ENCODE results near the gene FARS2.

DNA sequence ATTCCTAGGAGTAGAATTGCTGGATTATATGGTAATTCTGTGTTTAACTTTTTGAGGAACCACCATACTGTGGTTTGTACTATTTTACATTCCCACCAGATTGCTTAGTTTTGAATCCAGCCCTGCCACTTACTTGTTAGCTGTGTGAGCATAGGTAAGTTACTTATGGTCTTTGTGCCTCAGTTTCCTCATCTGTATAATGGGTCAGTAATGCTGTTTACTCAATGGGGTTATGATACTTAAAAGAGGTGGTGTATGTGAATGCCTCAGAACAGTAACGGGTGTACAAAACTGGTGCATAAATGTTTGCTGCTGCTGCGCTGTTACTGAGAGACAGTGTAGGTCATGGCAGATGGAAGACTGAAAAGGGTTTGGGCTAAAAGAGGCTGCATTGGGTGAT lies 506.2 kb downstream of the FARS2 start:
- TF ChIP-seq, protein P1, sequence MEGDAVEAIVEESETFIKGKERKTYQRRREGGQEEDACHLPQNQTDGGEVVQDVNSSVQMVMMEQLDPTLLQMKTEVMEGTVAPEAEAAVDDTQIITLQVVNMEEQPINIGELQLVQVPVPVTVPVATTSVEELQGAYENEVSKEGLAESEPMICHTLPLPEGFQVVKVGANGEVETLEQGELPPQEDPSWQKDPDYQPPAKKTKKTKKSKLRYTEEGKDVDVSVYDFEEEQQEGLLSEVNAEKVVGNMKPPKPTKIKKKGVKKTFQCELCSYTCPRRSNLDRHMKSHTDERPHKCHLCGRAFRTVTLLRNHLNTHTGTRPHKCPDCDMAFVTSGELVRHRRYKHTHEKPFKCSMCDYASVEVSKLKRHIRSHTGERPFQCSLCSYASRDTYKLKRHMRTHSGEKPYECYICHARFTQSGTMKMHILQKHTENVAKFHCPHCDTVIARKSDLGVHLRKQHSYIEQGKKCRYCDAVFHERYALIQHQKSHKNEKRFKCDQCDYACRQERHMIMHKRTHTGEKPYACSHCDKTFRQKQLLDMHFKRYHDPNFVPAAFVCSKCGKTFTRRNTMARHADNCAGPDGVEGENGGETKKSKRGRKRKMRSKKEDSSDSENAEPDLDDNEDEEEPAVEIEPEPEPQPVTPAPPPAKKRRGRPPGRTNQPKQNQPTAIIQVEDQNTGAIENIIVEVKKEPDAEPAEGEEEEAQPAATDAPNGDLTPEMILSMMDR (IDR thresholded peaks at IDR 0.05) = no peak
- TF ChIP-seq POLR2AphosphoS5 (IDR thresholded peaks at IDR 0.05; ENCODE audit: insufficient read depth in 1 of 2, low read depth in 1 of 2) = no peak

Measured in vagina (tissue), 2 donors.